ENCODE data around the gene CMSS1. TPM values are rescaled to one million over a fixed set of nuclear protein-coding genes. Genes with fewer than 3 reads are reported as not detected.

Gene CMSS1
- polyA plus RNA-seq, 1 donor from 2014 or later = 31.8 TPM

- Histone ChIP-seq H3K79me2 (replicated peaks; ENCODE audit: insufficient read depth, low read length) (no peaks in the 10 kb centered on the region), H3K27ac (ENCODE audit: low read length) (no peak overlapping the region), H3K9me2 (ENCODE audit: insufficient read depth, low read length) (no peaks in the 10 kb centered on the region), H3K4me2 (ENCODE audit: low read length) (no peak overlapping the region), H3K36me3 (ENCODE audit: insufficient read depth, low read length) (no peaks in the 10 kb centered on the region), H3K9ac (ENCODE audit: low read length) (no peak overlapping the region), H3F3A (ENCODE audit: insufficient read depth, low read length, poor library complexity, severe bottlenecking) (no peaks in the 10 kb centered on the region), H3K27me3 (ENCODE audit: insufficient read depth, low read depth, low read length) (no peaks in the 10 kb centered on the region), H3K9me3 (ENCODE audit: low read length) (no peaks in the 10 kb centered on the region), H4K20me1 (ENCODE audit: insufficient read depth) (no peaks in the 10 kb centered on the region), H2AFZ (ENCODE audit: low read depth, low read length) (no peak overlapping the region), H3K4me3 (ENCODE audit: low read length) (no peak overlapping the region)
- TF ChIP-seq EP300 (conservative IDR thresholded peaks at IDR 0.05; ENCODE audit: poor library complexity, severe bottlenecking) = no peak
Observed at GRCh38 chr3:100029052-100029451, 211.4 kb downstream of the CMSS1 start.

- H4K20me1 ChIP-seq (ENCODE audit: insufficient read depth) = no peaks in the 10 kb centered on the region
- H3K27me3 ChIP-seq (ENCODE audit: insufficient read depth, low read depth, low read length) = no peaks in the 10 kb centered on the region
- no peak overlapping the region for H3K4me3 ChIP-seq (ENCODE audit: low read length)
- H3K27ac ChIP-seq (ENCODE audit: low read length) = no peak overlapping the region
- H3K4me2 ChIP-seq (ENCODE audit: low read length) = no peak overlapping the region
- H3K36me3 ChIP-seq (ENCODE audit: insufficient read depth, low read length) = no peaks in the 10 kb centered on the region
- no peak overlapping the region for H2AFZ ChIP-seq (ENCODE audit: low read depth, low read length)
- H3K9me3 ChIP-seq (ENCODE audit: low read length) = no peaks in the 10 kb centered on the region
- TF ChIP-seq EZH2 (IDR thresholded peaks at IDR 0.05; ENCODE audit: borderline replicate concordance, insufficient read depth, low read length, poor library complexity, severe bottlenecking) (no peak), POLR2AphosphoS5 (IDR thresholded peaks at IDR 0.05) (no peak), SMC3 (conservative IDR thresholded peaks at IDR 0.05; ENCODE audit: poor library complexity) (no peak), TAF1 (IDR thresholded peaks at IDR 0.05; ENCODE audit: low read depth) (no peak), CTCF (IDR thresholded peaks at IDR 0.05; ENCODE audit: poor library complexity, severe bottlenecking) (no peak), MXI1 (conservative IDR thresholded peaks at IDR 0.05; ENCODE audit: poor library complexity, severe bottlenecking) (no peak), REST (IDR thresholded peaks at IDR 0.05; ENCODE audit: borderline replicate concordance) (no peak)
- no peaks in the 10 kb centered on the region for H3F3A ChIP-seq (ENCODE audit: insufficient read depth, low read length, poor library complexity, severe bottlenecking)
- no peak overlapping the region for H3K9ac ChIP-seq (ENCODE audit: low read length)
- no peaks in the 10 kb centered on the region for H3K79me2 ChIP-seq (replicated peaks; ENCODE audit: insufficient read depth, low read length)
- H3K9me2 ChIP-seq (ENCODE audit: insufficient read depth, low read length) = no peaks in the 10 kb centered on the region
Observed at GRCh38 chr3:100029689-100030088, 212.0 kb downstream of the CMSS1 start.

GRCh38 chr3:100030346-100030745, 212.7 kb downstream of the CMSS1 start:
- no peaks in the 10 kb centered on the region for H3K9me2 ChIP-seq (ENCODE audit: insufficient read depth, low read length)
- H3K79me2 ChIP-seq (replicated peaks; ENCODE audit: insufficient read depth, low read length) = no peaks in the 10 kb centered on the region
- TF ChIP-seq MXI1 (conservative IDR thresholded peaks at IDR 0.05; ENCODE audit: poor library complexity, severe bottlenecking) (no peak), REST (IDR thresholded peaks at IDR 0.05; ENCODE audit: borderline replicate concordance) (no peak), TAF1 (IDR thresholded peaks at IDR 0.05; ENCODE audit: low read depth) (no peak), RAD21 (conservative IDR thresholded peaks at IDR 0.05) (no peak)
- no peaks in the 10 kb centered on the region for H3K36me3 ChIP-seq (ENCODE audit: insufficient read depth, low read length)
- no peaks in the 10 kb centered on the region for H3K9me3 ChIP-seq (ENCODE audit: low read length)
- no peak overlapping the region for H3K4me3 ChIP-seq (ENCODE audit: low read length)
- H2AFZ ChIP-seq (ENCODE audit: low read depth, low read length) = no peak overlapping the region
- H4K20me1 ChIP-seq (ENCODE audit: insufficient read depth) = no peaks in the 10 kb centered on the region
- no peak overlapping the region for H3K9ac ChIP-seq (ENCODE audit: low read length)
- H3K27me3 ChIP-seq (ENCODE audit: insufficient read depth, low read depth, low read length) = no peaks in the 10 kb centered on the region
- H3K27ac ChIP-seq (ENCODE audit: low read length) = no peak overlapping the region
- H3K4me2 ChIP-seq (ENCODE audit: low read length) = no peak overlapping the region
- no peaks in the 10 kb centered on the region for H3F3A ChIP-seq (ENCODE audit: insufficient read depth, low read length, poor library complexity, severe bottlenecking)
